ENCODE results near the gene LLCFC1. TPM values are rescaled to one million over a fixed set of nuclear protein-coding genes. Genes with fewer than 3 reads are reported as not detected.

Gene LLCFC1
- total RNA-seq, 1 donor from 2014 or later, result not detected

GRCh38 chr7:142961973-142962926 is 23.0 kb downstream of the LLCFC1 start, which contains the start of gene KEL:
Gene KEL (minus strand): TSS chr7:142962363. CDS start chr7:142962206, 157 bp downstream.
- no peaks in the 10 kb centered on the region for H3K36me3 ChIP-seq
- no peak for DNase-seq (ENCODE audit: low spot score in 2 of 2)
- intact Hi-C loops (cut with DNase I), result no loop called here
- H3K4me1 ChIP-seq, result no peaks in the 10 kb centered on the region
- H3K4me3 ChIP-seq, result no peak within 1 kb of the TSS
- no peaks in the 10 kb centered on the region for H3K9me3 ChIP-seq
- no peaks in the 10 kb centered on the region for H3K27me3 ChIP-seq
- TF ChIP-seq, protein P1, sequence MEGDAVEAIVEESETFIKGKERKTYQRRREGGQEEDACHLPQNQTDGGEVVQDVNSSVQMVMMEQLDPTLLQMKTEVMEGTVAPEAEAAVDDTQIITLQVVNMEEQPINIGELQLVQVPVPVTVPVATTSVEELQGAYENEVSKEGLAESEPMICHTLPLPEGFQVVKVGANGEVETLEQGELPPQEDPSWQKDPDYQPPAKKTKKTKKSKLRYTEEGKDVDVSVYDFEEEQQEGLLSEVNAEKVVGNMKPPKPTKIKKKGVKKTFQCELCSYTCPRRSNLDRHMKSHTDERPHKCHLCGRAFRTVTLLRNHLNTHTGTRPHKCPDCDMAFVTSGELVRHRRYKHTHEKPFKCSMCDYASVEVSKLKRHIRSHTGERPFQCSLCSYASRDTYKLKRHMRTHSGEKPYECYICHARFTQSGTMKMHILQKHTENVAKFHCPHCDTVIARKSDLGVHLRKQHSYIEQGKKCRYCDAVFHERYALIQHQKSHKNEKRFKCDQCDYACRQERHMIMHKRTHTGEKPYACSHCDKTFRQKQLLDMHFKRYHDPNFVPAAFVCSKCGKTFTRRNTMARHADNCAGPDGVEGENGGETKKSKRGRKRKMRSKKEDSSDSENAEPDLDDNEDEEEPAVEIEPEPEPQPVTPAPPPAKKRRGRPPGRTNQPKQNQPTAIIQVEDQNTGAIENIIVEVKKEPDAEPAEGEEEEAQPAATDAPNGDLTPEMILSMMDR (IDR thresholded peaks at IDR 0.05), result no peak
- no peak within 1 kb of the TSS for H3K27ac ChIP-seq

- no peak for DNase-seq (ENCODE audit: low spot score in 2 of 2)
- H3K36me3 ChIP-seq, result no peaks in the 10 kb centered on the region
- no peaks in the 10 kb centered on the region for H3K9me3 ChIP-seq
- no peak overlapping the region for H3K4me3 ChIP-seq
- TF ChIP-seq, protein P1 (IDR thresholded peaks at IDR 0.05), result no peak
- no peaks in the 10 kb centered on the region for H3K4me1 ChIP-seq
- H3K27me3 ChIP-seq, result no peaks in the 10 kb centered on the region
- H3K27ac ChIP-seq, result no peak overlapping the region
- intact Hi-C loops (cut with DNase I), result no loop called here
Observed at GRCh38 chr7:142962991-142963390, 23.7 kb downstream of the LLCFC1 start.

GRCh38 chr7:142963993-142964392 is 24.7 kb downstream of the LLCFC1 start:
- TF ChIP-seq, protein P1 (IDR thresholded peaks at IDR 0.05), result no peak
- H3K27ac ChIP-seq, result no peak overlapping the region
- no peak for DNase-seq (ENCODE audit: low spot score in 2 of 2)
- H3K9me3 ChIP-seq, result no peaks in the 10 kb centered on the region
- intact Hi-C loops (cut with DNase I), result no loop called here
- H3K4me3 ChIP-seq, result no peak overlapping the region
- no peaks in the 10 kb centered on the region for H3K4me1 ChIP-seq
- no peaks in the 10 kb centered on the region for H3K27me3 ChIP-seq
- no peaks in the 10 kb centered on the region for H3K36me3 ChIP-seq

- H3K27ac ChIP-seq, result no peak overlapping the region
Observed at GRCh38 chr7:142964502-142965246, 25.4 kb downstream of the LLCFC1 start.

GRCh38 chr7:142968229-142968628 is 28.9 kb downstream of the LLCFC1 start:
- H3K4me3 ChIP-seq, result no peak overlapping the region
- no peaks in the 10 kb centered on the region for H3K27me3 ChIP-seq
- no peak for DNase-seq (ENCODE audit: low spot score in 2 of 2)
- H3K36me3 ChIP-seq, result no peaks in the 10 kb centered on the region
- no peak overlapping the region for H3K27ac ChIP-seq
- TF ChIP-seq, protein P1 (IDR thresholded peaks at IDR 0.05), result no peak
- H3K4me1 ChIP-seq, result no peaks in the 10 kb centered on the region
- no peaks in the 10 kb centered on the region for H3K9me3 ChIP-seq
- intact Hi-C loops (cut with DNase I), result no loop called here

More at GRCh38 chr7:142964502-142965246, 25.4 kb downstream of the LLCFC1 start:
- Histone ChIP-seq H3K9me3 (no peaks in the 10 kb centered on the region), H3K4me1 (no peaks in the 10 kb centered on the region), H3K27me3 (no peaks in the 10 kb centered on the region), H3K4me3 (no peak overlapping the region), H3K36me3 (no peaks in the 10 kb centered on the region)
- DNase-seq (ENCODE audit: low spot score in 2 of 2), result no peak
- intact Hi-C loops (cut with DNase I), result no loop called here
- TF ChIP-seq, protein P1 (IDR thresholded peaks at IDR 0.05), result no peak
